HG03378 (cell line): ENCODE results near the gene TIMMDC1.
"Not testable (repeated sequence)": the region's sequence is repeated elsewhere in the genome, so short reads cannot be mapped to it uniquely, and the experiment has no call there.

ENCODE experiments used
- ATAC-seq: cut with Tn5 transposase; IDR thresholded peaks from one replicate; pipeline ENCODE4 v1.9.1; 2021; ENCODE audit warnings: mild to moderate bottlenecking, moderate library complexity; ENCODE audit not compliant: unreplicated experiment

TIMMDC1 gene

GRCh38 chr3:119553823-119554415 lies 55.6 kb downstream of the TIMMDC1 start:
- ATAC-seq = no peak

- no peak for ATAC-seq
Measured at GRCh38 chr3:119555309-119555735, 57.0 kb downstream of the TIMMDC1 start.

GRCh38 chr3:119555929-119556328 lies 57.6 kb downstream of the TIMMDC1 start:
- ATAC-seq = no peak

- ATAC-seq = no peak
Measured at GRCh38 chr3:119557192-119557876, 59.0 kb downstream of the TIMMDC1 start.

- ATAC-seq = no peak
Measured at GRCh38 chr3:119557877-119558269, 59.5 kb downstream of the TIMMDC1 start.

- no peak for ATAC-seq
Measured at GRCh38 chr3:119558626-119559317, 60.4 kb downstream of the TIMMDC1 start.

GRCh38 chr3:119559441-119559963 lies 61.2 kb downstream of the TIMMDC1 start, which contains the start of gene CD80:
TSS of gene CD80 (minus strand) at chr3:119559614. CDS start at chr3:119557728, 1,886 bp downstream.
- ATAC-seq = peak; percentile 42

GRCh38 chr3:119560160-119560559 lies 61.8 kb downstream of the TIMMDC1 start:
- no peak for ATAC-seq

- peak; percentile 81 for ATAC-seq
Measured at GRCh38 chr3:119562307-119562961, 64.1 kb downstream of the TIMMDC1 start.

GRCh38 chr3:119563334-119563733 lies 65.0 kb downstream of the TIMMDC1 start:
- not testable (repeated sequence) for ATAC-seq

GRCh38 chr3:119569156-119569555 lies 70.8 kb downstream of the TIMMDC1 start:
- ATAC-seq = no peak

- ATAC-seq = no peak
Measured at GRCh38 chr3:119570229-119570628, 71.9 kb downstream of the TIMMDC1 start.

- ATAC-seq = no peak
Measured at GRCh38 chr3:119571230-119571629, 72.9 kb downstream of the TIMMDC1 start.

GRCh38 chr3:119571688-119572087 lies 73.3 kb downstream of the TIMMDC1 start:
- no peak for ATAC-seq
